Measurements from ENCODE around the gene MALSU1. TPM values are rescaled to one million over a fixed set of nuclear protein-coding genes. Genes with fewer than 3 reads are reported as not detected.

The MALSU1 gene
- total RNA-seq, 3 donors from 2014 or later (not counting 1 experiment from before 2014, with no cell fraction given): 23.4 to 31.8 (median 26.3) TPM

DNA sequence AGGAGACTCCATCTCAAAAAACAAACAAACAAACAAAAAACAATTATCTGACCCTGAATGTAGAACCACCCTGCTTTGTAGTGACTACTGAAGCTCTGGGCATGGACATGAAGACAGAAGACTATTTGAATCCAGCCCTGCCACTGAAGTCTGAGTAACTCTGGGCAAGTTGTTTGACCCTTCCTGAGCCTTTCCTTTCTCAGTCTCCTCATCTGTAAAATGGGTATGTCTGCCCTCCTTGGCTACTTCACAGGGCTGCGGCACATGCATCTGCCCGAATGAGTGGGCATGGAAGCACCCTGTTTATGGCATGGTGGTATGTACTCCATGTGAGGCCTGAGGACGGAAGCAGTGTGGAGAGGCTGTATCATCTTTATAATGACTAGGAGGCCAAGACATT is 22.2 kb upstream of the MALSU1 start:
- H3K4me3 ChIP-seq (ENCODE audit: low read length): no peak overlapping the region
- WGBS (ENCODE audit: insufficient coverage): 91% methylated on average over 3 of the region's 3 CpGs
- no peaks in the 10 kb centered on the region for H3K9me3 ChIP-seq (ENCODE audit: control insufficient read depth, insufficient read depth, low read length)
- H3K27me3 ChIP-seq (ENCODE audit: control insufficient read depth, insufficient read depth, low read length): no peaks in the 10 kb centered on the region
- intact Hi-C loops (cut with micrococcal nuclease): loop anchor here (10.0 kb wide), 1 partner anchor 248 kb away; no protein-coding TSS in a partner anchor
- ATAC-seq (peak in 1 of 3 donors; percentile 3), DNase-seq (no peak)
- no peaks in the 10 kb centered on the region for H3K36me3 Mint-ChIP-seq
- peaks cover 5% of the 10 kb centered on the region in 2 donors for H3K27me3 Mint-ChIP-seq (ENCODE audit: low read depth in 2 of 2)
- peaks cover 7% of the 10 kb centered on the region for H3K4me1 ChIP-seq (ENCODE audit: control insufficient read depth, insufficient read depth, low read length)
- peaks cover 9 to 10% of the 10 kb centered on the region in 2 donors for H3K4me1 Mint-ChIP-seq
- H3K4me3 Mint-ChIP-seq: no peak overlapping the region
- no peak overlapping the region for H3K27ac ChIP-seq (ENCODE audit: low read length)
- H3K9me3 Mint-ChIP-seq: no peaks in the 10 kb centered on the region
- H3K36me3 ChIP-seq (ENCODE audit: control insufficient read depth, insufficient read depth, low read length): no peaks in the 10 kb centered on the region
- TF ChIP-seq, protein P1, sequence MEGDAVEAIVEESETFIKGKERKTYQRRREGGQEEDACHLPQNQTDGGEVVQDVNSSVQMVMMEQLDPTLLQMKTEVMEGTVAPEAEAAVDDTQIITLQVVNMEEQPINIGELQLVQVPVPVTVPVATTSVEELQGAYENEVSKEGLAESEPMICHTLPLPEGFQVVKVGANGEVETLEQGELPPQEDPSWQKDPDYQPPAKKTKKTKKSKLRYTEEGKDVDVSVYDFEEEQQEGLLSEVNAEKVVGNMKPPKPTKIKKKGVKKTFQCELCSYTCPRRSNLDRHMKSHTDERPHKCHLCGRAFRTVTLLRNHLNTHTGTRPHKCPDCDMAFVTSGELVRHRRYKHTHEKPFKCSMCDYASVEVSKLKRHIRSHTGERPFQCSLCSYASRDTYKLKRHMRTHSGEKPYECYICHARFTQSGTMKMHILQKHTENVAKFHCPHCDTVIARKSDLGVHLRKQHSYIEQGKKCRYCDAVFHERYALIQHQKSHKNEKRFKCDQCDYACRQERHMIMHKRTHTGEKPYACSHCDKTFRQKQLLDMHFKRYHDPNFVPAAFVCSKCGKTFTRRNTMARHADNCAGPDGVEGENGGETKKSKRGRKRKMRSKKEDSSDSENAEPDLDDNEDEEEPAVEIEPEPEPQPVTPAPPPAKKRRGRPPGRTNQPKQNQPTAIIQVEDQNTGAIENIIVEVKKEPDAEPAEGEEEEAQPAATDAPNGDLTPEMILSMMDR (IDR thresholded peaks at IDR 0.05): no peak
- no peak overlapping the region for H3K27ac Mint-ChIP-seq

- no peaks in the 10 kb centered on the region for H3K9me3 Mint-ChIP-seq
- DNase-seq (peak in 1 of 2 donors; percentile 81), ATAC-seq (peak; percentile 54 to 72 (median 58))
- no peak overlapping the region for H3K27ac ChIP-seq (ENCODE audit: low read length)
- H3K36me3 ChIP-seq (ENCODE audit: control insufficient read depth, insufficient read depth, low read length): no peaks in the 10 kb centered on the region
- no peak overlapping the region for H3K4me3 Mint-ChIP-seq
- peaks cover 0 to 1% of the 10 kb centered on the region in 2 donors for H3K27me3 Mint-ChIP-seq (ENCODE audit: low read depth in 2 of 2)
- intact Hi-C loops (cut with micrococcal nuclease): loop anchor here (10.0 kb wide), 1 partner anchor 247 kb away; no protein-coding TSS in a partner anchor
- H3K27ac Mint-ChIP-seq: no peak overlapping the region
- no peak overlapping the region for H3K4me3 ChIP-seq (ENCODE audit: low read length)
- no peaks in the 10 kb centered on the region for H3K9me3 ChIP-seq (ENCODE audit: control insufficient read depth, insufficient read depth, low read length)
- H3K36me3 Mint-ChIP-seq: no peaks in the 10 kb centered on the region
- peaks cover 7% of the 10 kb centered on the region for H3K4me1 ChIP-seq (ENCODE audit: control insufficient read depth, insufficient read depth, low read length)
- TF ChIP-seq, protein P1 (IDR thresholded peaks at IDR 0.05): peak; percentile 74
- H3K27me3 ChIP-seq (ENCODE audit: control insufficient read depth, insufficient read depth, low read length): no peaks in the 10 kb centered on the region
- H3K4me1 Mint-ChIP-seq: peaks cover 9 to 10% of the 10 kb centered on the region in 2 donors
- WGBS (ENCODE audit: insufficient coverage): 67% methylated on average over 3 of the region's 6 CpGs
These were observed 21.7 kb upstream of the MALSU1 start for GRCh38 chr7:23277359-23277989.

DNA sequence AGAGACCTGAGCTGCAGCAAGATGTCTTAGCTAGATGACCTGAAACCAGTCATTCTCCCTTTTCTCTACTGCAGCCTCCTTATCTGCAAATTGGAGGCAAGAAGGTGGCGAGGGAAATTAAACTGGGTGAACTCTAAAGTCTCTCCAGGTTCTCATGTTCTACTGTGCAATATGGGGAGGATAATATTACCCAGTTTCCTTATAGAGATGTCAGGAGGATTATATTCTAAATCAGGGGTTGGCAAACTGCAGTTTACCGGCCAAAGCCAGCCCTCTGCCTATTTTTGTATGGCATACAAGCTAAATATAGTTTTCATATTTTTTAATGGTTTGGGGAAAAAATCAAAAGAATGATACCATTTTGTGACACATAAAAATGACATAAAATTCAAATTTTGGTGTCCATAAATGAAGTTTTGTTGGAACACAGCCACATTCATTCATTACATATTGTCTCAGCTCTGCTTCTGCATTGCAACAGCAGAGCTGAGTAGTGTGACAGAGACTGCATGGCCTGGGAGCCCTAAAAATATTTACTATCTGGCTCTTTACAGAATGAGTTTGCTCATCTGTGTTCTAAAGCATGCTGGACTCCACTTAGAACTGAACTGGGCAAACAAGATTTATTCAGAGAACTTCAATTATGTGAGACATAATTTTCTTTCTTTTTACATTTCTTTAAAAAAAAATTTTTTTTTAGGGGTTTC is 19.2 kb upstream of the MALSU1 start:
- Histone ChIP-seq H3K27me3 (ENCODE audit: control insufficient read depth, insufficient read depth, low read length) (no peaks in the 10 kb centered on the region), H3K9me3 (ENCODE audit: control insufficient read depth, insufficient read depth, low read length) (no peaks in the 10 kb centered on the region), H3K27ac (ENCODE audit: low read length) (no peak overlapping the region), H3K36me3 (ENCODE audit: control insufficient read depth, insufficient read depth, low read length) (no peaks in the 10 kb centered on the region), H3K4me1 (ENCODE audit: control insufficient read depth, insufficient read depth, low read length) (no peaks in the 10 kb centered on the region), H3K4me3 (ENCODE audit: low read length) (no peak overlapping the region)
- DNase-seq (no peak), ATAC-seq (no peak)
- Mint-ChIP-seq H3K4me1 (no peaks in the 10 kb centered on the region), H3K36me3 (no peaks in the 10 kb centered on the region), H3K27ac (no peak overlapping the region), H3K4me3 (no peak overlapping the region), H3K27me3 (ENCODE audit: low read depth in 2 of 2) (no peaks in the 10 kb centered on the region), H3K9me3 (no peaks in the 10 kb centered on the region)
- 71% methylated on average over 1 of the region's 2 CpGs for WGBS (ENCODE audit: insufficient coverage)
- TF ChIP-seq, protein P1 (IDR thresholded peaks at IDR 0.05): no peak
- intact Hi-C loops (cut with micrococcal nuclease): loop anchor here (10.0 kb wide), 1 partner anchor 245 kb away; no protein-coding TSS in a partner anchor
